Measurements from ENCODE around the gene CGREF1. TPM values are rescaled to one million over a fixed set of nuclear protein-coding genes. Genes with fewer than 3 reads are reported as not detected.
A peak's percentile ranks its signal among the peaks of the same experiment; 100 is the strongest.
"Not testable (repeated sequence)": the region's sequence is repeated elsewhere in the genome, so short reads cannot be mapped to it uniquely, and the experiment has no call there.

The CGREF1 gene
- total and polyA plus RNA-seq, 3 experiments from 2014 or later = 0.17 to 3.5 (median 2.7) TPM

DNA sequence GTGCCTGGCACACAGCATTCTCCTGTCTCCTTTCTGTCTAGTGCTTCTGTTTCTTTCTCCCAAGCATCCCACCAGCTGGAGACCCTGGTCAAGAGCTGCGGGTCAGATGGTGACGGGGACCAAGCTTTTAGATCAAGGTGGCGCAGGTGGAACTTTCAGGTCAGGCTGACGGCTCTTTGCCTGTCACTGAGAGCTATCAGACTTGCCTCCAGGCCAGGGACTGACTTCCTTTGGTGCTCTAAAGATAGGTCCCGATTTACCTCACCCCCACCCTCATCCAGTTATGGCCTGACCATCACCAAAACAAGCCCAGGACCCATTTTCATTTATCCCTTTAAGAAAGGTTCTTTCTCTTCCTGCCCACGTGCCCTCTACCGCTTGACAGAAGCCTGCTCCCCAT is 41.7 kb downstream of the CGREF1 start:
- no peaks in the 10 kb centered on the region for H3K36me3 Mint-ChIP-seq
- POLR2A ChIA-PET = no interaction called here
- no peaks in the 10 kb centered on the region for H3K9me3 ChIP-seq (ENCODE audit: low read length)
- H3K4me3 ChIP-seq (ENCODE audit: low read length) = no peak overlapping the region
- H3K27ac ChIP-seq (ENCODE audit: low read depth, low read length) = no peak overlapping the region
- no peak for DNase-seq
- H3K27ac Mint-ChIP-seq = peak overlapping the region in 4 of 8 donors; percentile 33 to 84 (median 60)
- no peak overlapping the region for H3K4me3 Mint-ChIP-seq
- peaks cover 0 to 2% of the 10 kb centered on the region in 2 donors for H3K27me3 Mint-ChIP-seq
- H3K9me3 Mint-ChIP-seq = no peaks in the 10 kb centered on the region
- no peaks in the 10 kb centered on the region for H3K36me3 ChIP-seq (ENCODE audit: insufficient read depth, low read length)
- CTCF ChIA-PET = no interaction called here
- peaks cover 42% of the 10 kb centered on the region for H3K4me1 ChIP-seq (ENCODE audit: insufficient read depth, low read length)
- H3K4me1 Mint-ChIP-seq = peaks cover 43 to 51% (median 46%) of the 10 kb centered on the region in 3 donors
- no peaks in the 10 kb centered on the region for H3K27me3 ChIP-seq (ENCODE audit: insufficient read depth, low read length, poor library complexity, severe bottlenecking)

DNA sequence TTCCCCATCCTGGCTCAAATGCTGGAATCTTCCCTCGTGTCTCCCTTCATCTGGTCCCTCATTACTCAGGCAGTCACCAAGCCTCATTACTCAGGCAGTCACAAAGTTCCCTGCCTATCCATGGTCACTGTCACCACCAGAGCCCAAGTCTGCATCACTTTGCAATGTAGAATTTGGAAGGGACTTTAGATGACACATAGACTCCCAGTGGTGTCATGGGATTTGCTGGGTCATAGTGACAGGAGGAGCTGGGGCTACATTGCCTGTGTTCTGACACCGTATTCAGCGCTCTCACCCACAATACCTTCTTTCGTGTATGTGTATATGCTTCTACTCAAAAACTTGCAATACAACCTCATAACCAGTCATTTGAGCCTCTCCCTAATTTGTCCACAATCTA is 42.6 kb downstream of the CGREF1 start:
- Mint-ChIP-seq H3K9me3 (no peaks in the 10 kb centered on the region), H3K27ac (peak overlapping the region in 5 of 8 donors; percentile 20 to 85 (median 63)), H3K4me1 (peaks cover 41 to 49% (median 44%) of the 10 kb centered on the region in 3 donors), H3K27me3 (peaks cover 0 to 2% of the 10 kb centered on the region in 2 donors), H3K4me3 (peak overlapping the region in 3 of 7 donors; percentile 1 to 43 (median 10)), H3K36me3 (no peaks in the 10 kb centered on the region)
- no peak for DNase-seq
- POLR2A ChIA-PET = interaction anchor here (3.2 kb wide), 1 partner anchor 25 kb away, joined by 13 read pairs; the partner anchor contains the start of gene AGBL5
- peaks cover 37% of the 10 kb centered on the region for H3K4me1 ChIP-seq (ENCODE audit: insufficient read depth, low read length)
- H3K9me3 ChIP-seq (ENCODE audit: low read length) = no peaks in the 10 kb centered on the region
- no peaks in the 10 kb centered on the region for H3K36me3 ChIP-seq (ENCODE audit: insufficient read depth, low read length)
- no peak overlapping the region for H3K27ac ChIP-seq (ENCODE audit: low read depth, low read length)
- H3K27me3 ChIP-seq (ENCODE audit: insufficient read depth, low read length, poor library complexity, severe bottlenecking) = no peaks in the 10 kb centered on the region
- H3K4me3 ChIP-seq (ENCODE audit: low read length) = no peak overlapping the region
- CTCF ChIA-PET = no interaction called here

DNA sequence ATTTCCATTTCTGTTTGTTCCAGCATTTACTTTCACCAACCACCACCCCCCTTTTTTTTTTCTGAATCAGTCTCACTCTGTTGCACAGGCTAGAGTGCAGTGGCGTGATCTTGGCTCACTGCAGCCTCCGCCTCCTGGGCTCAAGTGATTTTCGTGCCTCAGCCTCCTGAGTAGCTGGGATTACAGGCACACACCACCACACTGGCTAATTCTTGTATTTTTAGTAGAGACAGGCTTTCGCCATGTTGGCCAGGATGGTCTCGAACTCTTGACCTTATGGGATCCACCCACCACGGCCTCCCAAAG is 43.4 kb downstream of the CGREF1 start:
- H3K27me3 ChIP-seq (ENCODE audit: insufficient read depth, low read length, poor library complexity, severe bottlenecking); CTCF ChIA-PET; H3K9me3 ChIP-seq (ENCODE audit: low read length); DNase-seq; H3K9me3 Mint-ChIP-seq; H3K27ac ChIP-seq (ENCODE audit: low read depth, low read length); H3K27me3 Mint-ChIP-seq; H3K36me3 ChIP-seq (ENCODE audit: insufficient read depth, low read length); H3K36me3 Mint-ChIP-seq: not testable (repeated sequence)
- POLR2A ChIA-PET = interaction anchor here (0.7 to 3.2 kb wide), 3 partner anchors 10 to 46 kb away, joined by 4 to 13 read pairs (median 6); partner anchors contain the start of genes AGBL5 and KHK
- H3K4me3 ChIP-seq (ENCODE audit: low read length) = peak overlapping the region; percentile 12
- Mint-ChIP-seq H3K4me3 (peak overlapping the region; percentile 16 to 83 (median 62)), H3K4me1 (peaks cover 41 to 50% (median 44%) of the 10 kb centered on the region in 3 donors), H3K27ac (peak overlapping the region; percentile 72 to 93 (median 88))
- peaks cover 34% of the 10 kb centered on the region for H3K4me1 ChIP-seq (ENCODE audit: insufficient read depth, low read length)

DNA sequence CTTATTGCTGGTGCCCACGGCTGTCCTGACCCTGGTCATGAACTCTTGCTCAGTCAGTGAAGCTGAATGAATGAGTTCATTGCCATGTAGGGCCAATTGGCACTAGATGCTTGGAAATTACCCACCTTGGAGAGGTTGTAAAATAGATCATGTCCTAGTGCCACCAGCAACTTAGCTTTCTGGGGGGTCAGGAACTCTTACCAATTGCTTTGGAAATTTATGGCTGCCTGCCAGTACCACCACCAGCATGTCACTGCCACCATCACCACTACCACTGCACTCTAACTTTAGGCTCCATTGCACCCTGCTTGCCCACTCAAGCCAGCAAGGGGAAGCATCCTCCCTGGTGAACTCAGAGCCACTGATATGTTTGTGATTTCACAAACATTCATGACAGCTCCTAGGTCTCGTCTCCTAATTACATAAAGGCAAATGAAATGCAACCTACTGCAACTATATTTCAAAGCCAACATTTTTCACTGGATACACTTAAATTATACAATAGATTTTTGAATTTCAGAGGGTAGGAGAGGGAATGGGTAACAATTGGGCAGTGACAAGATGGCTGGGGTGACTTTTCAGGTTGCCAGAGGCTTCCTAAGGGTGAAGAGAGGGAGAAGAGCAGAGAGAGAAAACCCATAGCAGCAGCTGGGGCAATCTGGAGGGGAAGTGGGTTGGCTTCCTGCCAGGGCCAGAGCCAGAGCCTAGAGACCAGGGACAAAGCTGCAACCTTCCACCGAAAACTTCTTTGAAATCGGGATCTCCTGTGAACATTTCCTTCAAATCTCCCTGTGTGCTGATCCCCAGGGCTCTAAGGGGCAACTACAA is 44.0 kb downstream of the CGREF1 start:
- peak overlapping the region; percentile 12 for H3K4me3 ChIP-seq (ENCODE audit: low read length)
- peak; percentile 42 to 68 (median 53) for DNase-seq
- H3K27me3 Mint-ChIP-seq = peaks cover 0 to 2% of the 10 kb centered on the region in 2 donors

DNA sequence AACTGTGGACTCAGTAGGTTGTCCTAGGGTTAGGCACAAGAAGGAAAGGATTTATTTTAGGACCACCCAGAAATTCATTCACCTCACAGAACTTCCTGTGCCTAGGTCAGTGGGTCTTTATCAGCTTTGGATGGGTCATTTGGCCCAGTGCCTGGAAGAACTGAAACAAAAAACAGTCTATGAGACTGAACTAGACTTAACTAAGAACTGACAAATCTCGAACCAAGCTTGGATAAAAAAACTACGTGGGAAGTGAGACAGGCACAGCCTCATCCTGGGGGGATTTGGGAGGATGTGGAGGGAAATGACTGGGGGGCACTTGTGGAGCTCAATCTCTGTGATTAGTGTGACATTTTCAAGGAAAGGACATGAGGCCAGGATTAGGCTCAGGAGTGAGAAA is 45.1 kb downstream of the CGREF1 start:
- no peaks in the 10 kb centered on the region for H3K9me3 Mint-ChIP-seq
- Histone ChIP-seq H3K4me3 (ENCODE audit: low read length) (no peak overlapping the region), H3K4me1 (ENCODE audit: insufficient read depth, low read length) (peaks cover 45% of the 10 kb centered on the region), H3K9me3 (ENCODE audit: low read length) (no peaks in the 10 kb centered on the region), H3K27me3 (ENCODE audit: insufficient read depth, low read length, poor library complexity, severe bottlenecking) (no peaks in the 10 kb centered on the region), H3K36me3 (ENCODE audit: insufficient read depth, low read length) (peaks cover 18% of the 10 kb centered on the region), H3K27ac (ENCODE audit: low read depth, low read length) (peak overlapping the region; percentile 1)
- peaks cover 0 to 2% of the 10 kb centered on the region in 2 donors for H3K27me3 Mint-ChIP-seq
- ChIA-PET CTCF (interaction anchor here (1.4 to 2.9 kb wide), 3 partner anchors 14 to 23 kb away, joined by 3 to 10 read pairs (median 4); partner anchors contain the start of genes AGBL5 and KHK), POLR2A (interaction anchor here (3.2 kb wide), 1 partner anchor 23 kb away, joined by 13 read pairs; the partner anchor contains the start of gene AGBL5)
- peaks cover 0 to 19% (median 4%) of the 10 kb centered on the region in 3 donors for H3K36me3 Mint-ChIP-seq
- peak overlapping the region in 5 of 7 donors; percentile 1 to 91 (median 42) for H3K4me3 Mint-ChIP-seq
- H3K27ac Mint-ChIP-seq = peak overlapping the region in 7 of 8 donors; percentile 2 to 93 (median 55)
- DNase-seq = no peak
- H3K4me1 Mint-ChIP-seq = peaks cover 54 to 64% (median 62%) of the 10 kb centered on the region in 3 donors

More for the DNA sequence above, 44.0 kb downstream of the CGREF1 start:
- H3K27me3 ChIP-seq (ENCODE audit: insufficient read depth, low read length, poor library complexity, severe bottlenecking) = no peaks in the 10 kb centered on the region
- H3K36me3 ChIP-seq (ENCODE audit: insufficient read depth, low read length) = peaks cover 8% of the 10 kb centered on the region
- H3K4me1 ChIP-seq (ENCODE audit: insufficient read depth, low read length) = peaks cover 36% of the 10 kb centered on the region
- POLR2A ChIA-PET = interaction anchor here (0.6 to 3.2 kb wide), 5 partner anchors 11 to 293 kb away, joined by 3 to 13 read pairs (median 4); partner anchors contain the start of genes AGBL5 and KHK
- H3K4me1 Mint-ChIP-seq = peaks cover 42 to 53% (median 50%) of the 10 kb centered on the region in 3 donors
- no peaks in the 10 kb centered on the region for H3K9me3 Mint-ChIP-seq
- peak overlapping the region; percentile 16 to 83 (median 62) for H3K4me3 Mint-ChIP-seq
- H3K9me3 ChIP-seq (ENCODE audit: low read length) = no peaks in the 10 kb centered on the region
- H3K27ac ChIP-seq (ENCODE audit: low read depth, low read length) = no peak overlapping the region
- H3K27ac Mint-ChIP-seq = peak overlapping the region; percentile 72 to 93 (median 88)
- CTCF ChIA-PET = interaction anchor here (1.4 to 2.9 kb wide), 3 partner anchors 13 to 24 kb away, joined by 3 to 10 read pairs (median 4); partner anchors contain the start of genes AGBL5 and KHK
- peaks cover 0 to 8% (median 0%) of the 10 kb centered on the region in 3 donors for H3K36me3 Mint-ChIP-seq

DNA sequence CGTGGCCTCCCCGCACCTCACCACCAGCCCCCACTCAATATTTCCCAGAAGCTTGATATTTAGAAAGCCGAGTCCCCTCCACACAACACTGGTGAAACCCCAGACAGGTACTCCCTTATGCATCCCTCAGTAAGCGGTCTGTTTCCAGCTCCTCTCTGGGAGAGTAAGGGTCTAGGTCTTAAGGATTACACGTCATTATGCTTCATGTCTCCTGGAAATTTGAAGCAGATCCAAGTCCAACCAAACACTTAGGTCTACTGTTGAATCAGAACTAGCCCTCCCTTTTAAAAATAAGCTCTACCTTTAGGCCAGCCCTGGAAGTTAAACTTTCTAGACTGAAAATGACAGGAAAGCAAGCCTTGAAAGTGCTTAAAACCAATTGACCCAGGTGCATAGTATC is 46.0 kb downstream of the CGREF1 start:
- Histone ChIP-seq H3K27me3 (ENCODE audit: insufficient read depth, low read length, poor library complexity, severe bottlenecking) (no peaks in the 10 kb centered on the region), H3K36me3 (ENCODE audit: insufficient read depth, low read length) (peaks cover 26% of the 10 kb centered on the region), H3K4me1 (ENCODE audit: insufficient read depth, low read length) (peaks cover 45% of the 10 kb centered on the region), H3K4me3 (ENCODE audit: low read length) (no peak overlapping the region), H3K9me3 (ENCODE audit: low read length) (no peaks in the 10 kb centered on the region), H3K27ac (ENCODE audit: low read depth, low read length) (no peak overlapping the region)
- Mint-ChIP-seq H3K4me3 (peak overlapping the region; percentile 74 to 91 (median 82)), H3K4me1 (peaks cover 61 to 73% (median 70%) of the 10 kb centered on the region in 3 donors), H3K27me3 (peaks cover 0 to under 1% of the 10 kb centered on the region in 2 donors), H3K36me3 (peaks cover 0 to 28% (median 4%) of the 10 kb centered on the region in 3 donors), H3K27ac (peak overlapping the region; percentile 14 to 95 (median 78)), H3K9me3 (no peaks in the 10 kb centered on the region)
- ChIA-PET POLR2A (interaction anchor here (0.8 to 2.8 kb wide), 2 partner anchors 9 to 22 kb away, joined by 3 to 37 read pairs; no protein-coding TSS in a partner anchor), CTCF (interaction anchor here (0.7 to 2.9 kb wide), 3 partner anchors 8 to 22 kb away, joined by 4 to 10 read pairs (median 7); partner anchors contain the start of gene KHK)
- no peak for DNase-seq

DNA sequence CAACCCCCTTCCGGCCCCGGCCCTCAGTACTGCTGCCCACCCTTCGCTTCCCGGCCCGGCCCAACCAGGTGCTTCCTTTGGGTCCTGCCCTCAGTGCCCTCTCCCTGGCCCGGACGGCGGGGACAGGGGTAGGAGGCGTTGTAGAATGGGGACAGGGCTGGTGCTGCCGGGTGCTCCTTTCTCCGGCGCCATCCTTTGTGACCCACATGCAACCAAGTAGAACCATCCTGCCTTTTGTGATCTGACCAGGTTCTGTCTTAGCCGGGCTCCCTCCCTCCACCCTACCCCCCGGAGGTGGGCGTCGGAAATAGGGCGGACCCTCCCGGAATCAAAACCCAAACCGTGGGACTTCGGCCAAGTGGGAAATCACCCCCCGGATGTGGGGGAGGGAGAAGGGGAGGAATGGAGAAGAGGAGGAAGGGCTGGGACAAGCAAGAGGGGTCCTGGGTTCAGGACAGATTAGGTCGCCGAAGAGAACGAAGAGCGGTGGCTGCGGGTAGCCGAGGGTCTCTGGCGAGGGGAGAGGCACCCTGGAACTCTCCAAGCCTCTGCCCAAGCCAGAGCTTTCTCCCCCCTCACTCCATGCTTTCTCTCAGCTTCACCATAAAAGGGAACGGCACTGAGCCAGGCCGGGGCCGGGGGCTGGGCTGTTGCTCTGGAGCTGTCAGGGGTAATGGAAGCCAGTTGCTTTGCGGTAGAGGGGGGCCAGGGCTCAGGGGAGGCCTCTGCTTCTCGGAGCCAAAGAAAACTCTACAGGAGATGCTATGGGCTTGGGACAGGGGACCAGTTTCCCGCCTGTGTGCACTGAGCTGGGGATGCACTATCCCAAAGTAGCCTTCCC is 46.7 kb downstream of the CGREF1 start:
- ChIA-PET POLR2A (interaction anchor here (0.6 to 2.8 kb wide), 11 partner anchors 10 to 62 kb away, joined by 3 to 58 read pairs (median 5); partner anchors contain the start of genes ABHD1, AGBL5, PREB and TMEM214), CTCF (interaction anchor here (0.7 to 2.9 kb wide), 7 partner anchors 9 to 22 kb away, joined by 3 to 11 read pairs (median 6); partner anchors contain the start of genes AGBL5 and KHK)
- H3K4me1 ChIP-seq (ENCODE audit: insufficient read depth, low read length) = peaks cover 45% of the 10 kb centered on the region
- peaks cover 0 to 35% (median 4%) of the 10 kb centered on the region in 3 donors for H3K36me3 Mint-ChIP-seq
- peak in 2 of 5 donors; percentile 16 to 68 for DNase-seq
- no peaks in the 10 kb centered on the region for H3K9me3 ChIP-seq (ENCODE audit: low read length)
- no peaks in the 10 kb centered on the region for H3K27me3 Mint-ChIP-seq
- peak overlapping the region; percentile 61 to 95 (median 88) for H3K27ac Mint-ChIP-seq
- H3K27ac ChIP-seq (ENCODE audit: low read depth, low read length) = peak overlapping the region; percentile 38
- H3K36me3 ChIP-seq (ENCODE audit: insufficient read depth, low read length) = peaks cover 26% of the 10 kb centered on the region
- peaks cover 62 to 80% (median 76%) of the 10 kb centered on the region in 3 donors for H3K4me1 Mint-ChIP-seq
- H3K4me3 Mint-ChIP-seq = peak overlapping the region; percentile 74 to 91 (median 82)
- peak overlapping the region; percentile 60 for H3K4me3 ChIP-seq (ENCODE audit: low read length)
- H3K9me3 Mint-ChIP-seq = no peaks in the 10 kb centered on the region
- H3K27me3 ChIP-seq (ENCODE audit: insufficient read depth, low read length, poor library complexity, severe bottlenecking) = no peaks in the 10 kb centered on the region
